NCI-H226 (cell line): ENCODE results near the gene NOXA1.

ENCODE experiments used
- DNase-seq: peaks from one replicate; pipeline ENCODE4 v3.0.0-alpha.2; 2015

NOXA1 gene

GRCh38 chr9:137388589-137389427 is 34.4 kb upstream of the NOXA1 start:
- DNase-seq: no peak

- no peak for DNase-seq
These were observed 33.8 kb upstream of the NOXA1 start for GRCh38 chr9:137389428-137389746.

- no peak for DNase-seq
These were observed 32.4 kb upstream of the NOXA1 start for GRCh38 chr9:137390553-137391410.

- no peak for DNase-seq
These were observed 31.8 kb upstream of the NOXA1 start for GRCh38 chr9:137391411-137391754.

GRCh38 chr9:137392232-137393007 is 30.8 kb upstream of the NOXA1 start:
- no peak for DNase-seq

- no peak for DNase-seq
These were observed 29.7 kb upstream of the NOXA1 start for GRCh38 chr9:137393176-137394150.

- no peak for DNase-seq
These were observed 28.1 kb upstream of the NOXA1 start for GRCh38 chr9:137394866-137395665.

- DNase-seq: no peak
These were observed 27.6 kb upstream of the NOXA1 start for GRCh38 chr9:137395666-137396010.

- DNase-seq: peak; percentile 90
These were observed 27.0 kb upstream of the NOXA1 start for GRCh38 chr9:137396227-137396626.

GRCh38 chr9:137396634-137397367 is 26.4 kb upstream of the NOXA1 start:
- DNase-seq: no peak

GRCh38 chr9:137397675-137398423 is 25.3 kb upstream of the NOXA1 start:
- DNase-seq: no peak

GRCh38 chr9:137398561-137399468 is 24.4 kb upstream of the NOXA1 start:
- no peak for DNase-seq

- no peak for DNase-seq
These were observed 20.4 kb upstream of the NOXA1 start for GRCh38 chr9:137402746-137403145.

GRCh38 chr9:137403269-137403668 is 19.9 kb upstream of the NOXA1 start:
- DNase-seq: no peak

- DNase-seq: no peak
These were observed 18.1 kb upstream of the NOXA1 start for GRCh38 chr9:137404961-137405567.

GRCh38 chr9:137405677-137406081 is 17.5 kb upstream of the NOXA1 start:
- DNase-seq: no peak

- no peak for DNase-seq
These were observed 17.0 kb upstream of the NOXA1 start for GRCh38 chr9:137406085-137406760.
